GM19025 (cell line): ENCODE data around the gene SEMA4D.
"Not testable (repeated sequence)": the region's sequence is repeated elsewhere in the genome, so short reads cannot be mapped to it uniquely, and the experiment has no call there.

Experiments
- ATAC-seq: cut with Tn5 transposase; IDR thresholded peaks from one replicate; pipeline ENCODE4 v1.9.1; 2021; ENCODE audit warnings: mild to moderate bottlenecking, low read depth, moderate library complexity; ENCODE audit not compliant: unreplicated experiment

SEMA4D gene

DNA sequence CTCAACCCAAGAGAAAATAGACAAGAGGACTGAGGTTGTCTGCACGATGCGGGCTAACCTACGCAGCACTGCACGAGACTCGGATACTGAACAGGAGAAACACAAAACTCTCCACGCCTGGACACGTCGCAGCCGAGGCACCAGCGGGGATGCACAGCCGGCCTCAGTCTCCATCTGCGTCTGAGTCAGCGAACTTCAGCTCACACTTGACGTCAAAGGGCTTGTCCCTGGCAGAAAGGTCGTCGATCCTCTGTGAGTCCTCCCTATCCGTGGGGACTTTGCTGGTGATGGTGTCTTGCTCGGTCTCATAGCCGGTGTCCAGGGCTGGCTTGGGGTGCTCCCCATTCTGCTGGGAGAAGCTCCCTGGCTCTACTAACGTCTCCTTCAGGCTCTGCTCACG lies 119.4 kb downstream of the SEMA4D start:
- no peak for ATAC-seq

DNA sequence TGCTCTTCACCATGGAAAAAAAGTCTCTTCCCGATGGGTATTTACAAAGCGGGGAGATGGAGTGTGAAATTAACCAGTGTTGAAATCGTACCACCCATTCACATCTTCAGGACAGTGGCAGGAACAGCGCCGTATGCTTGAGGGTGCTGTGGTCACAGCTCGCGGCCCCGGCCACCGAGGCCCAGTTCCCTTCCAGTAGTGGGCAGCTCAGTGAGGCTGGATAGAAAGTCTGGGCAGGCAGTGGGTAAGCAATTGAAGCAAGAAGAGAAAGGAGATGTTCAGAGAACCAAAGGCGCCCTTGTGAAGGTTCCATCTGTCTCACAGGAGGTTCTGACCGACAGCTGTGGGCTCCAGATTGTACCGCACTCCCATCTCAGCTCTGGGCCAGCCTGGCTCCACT lies 120.5 kb downstream of the SEMA4D start:
- ATAC-seq: no peak

DNA sequence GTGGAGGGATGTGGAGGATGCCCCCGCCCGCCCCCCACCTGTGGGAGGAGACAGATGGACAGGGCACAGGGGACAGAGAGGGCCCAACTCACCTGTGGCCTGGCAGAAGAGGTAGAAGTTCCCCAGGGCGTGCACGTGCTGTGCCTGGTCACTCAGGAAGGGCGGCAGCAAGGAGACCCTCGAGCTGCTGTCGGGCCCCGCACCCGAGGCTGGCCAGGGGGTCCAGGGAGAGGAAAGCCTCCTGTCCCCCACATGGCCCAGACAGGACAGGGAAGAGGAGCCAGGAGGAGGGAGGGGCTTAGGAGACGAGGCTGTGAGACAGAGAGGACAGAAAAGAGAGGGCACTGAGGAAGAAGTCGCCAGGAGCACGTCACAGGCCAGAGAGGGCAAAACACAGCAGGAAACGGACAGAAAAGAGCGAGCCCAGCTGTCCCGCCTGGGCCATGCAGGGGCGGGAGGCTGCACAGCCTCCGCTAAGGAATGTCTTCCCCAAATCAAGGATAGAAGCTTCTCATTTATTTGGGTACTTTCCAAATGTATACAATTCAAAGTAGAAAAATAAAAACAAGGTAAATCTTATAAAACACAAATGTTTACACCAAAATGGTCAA lies 121.1 kb downstream of the SEMA4D start:
- ATAC-seq: no peak

DNA sequence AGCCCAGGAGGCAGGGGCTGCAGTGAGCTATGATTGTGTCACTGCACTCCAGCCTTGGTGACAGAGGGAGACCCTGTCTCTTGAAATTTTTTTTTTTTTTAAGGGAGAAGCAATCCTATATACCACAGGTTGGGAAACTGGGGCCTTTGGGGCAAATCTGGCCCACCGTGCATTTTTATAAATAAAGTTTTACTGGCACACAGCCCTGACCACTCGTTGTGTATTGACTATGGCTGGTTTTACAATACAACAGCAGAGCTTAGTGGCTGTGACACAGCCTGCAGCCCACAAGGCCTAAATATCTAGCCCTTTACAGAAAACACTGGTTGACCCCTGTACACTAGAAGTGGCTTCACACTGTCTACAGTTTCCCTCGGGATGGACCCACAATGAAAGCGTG lies 121.6 kb downstream of the SEMA4D start:
- ATAC-seq: no peak

DNA sequence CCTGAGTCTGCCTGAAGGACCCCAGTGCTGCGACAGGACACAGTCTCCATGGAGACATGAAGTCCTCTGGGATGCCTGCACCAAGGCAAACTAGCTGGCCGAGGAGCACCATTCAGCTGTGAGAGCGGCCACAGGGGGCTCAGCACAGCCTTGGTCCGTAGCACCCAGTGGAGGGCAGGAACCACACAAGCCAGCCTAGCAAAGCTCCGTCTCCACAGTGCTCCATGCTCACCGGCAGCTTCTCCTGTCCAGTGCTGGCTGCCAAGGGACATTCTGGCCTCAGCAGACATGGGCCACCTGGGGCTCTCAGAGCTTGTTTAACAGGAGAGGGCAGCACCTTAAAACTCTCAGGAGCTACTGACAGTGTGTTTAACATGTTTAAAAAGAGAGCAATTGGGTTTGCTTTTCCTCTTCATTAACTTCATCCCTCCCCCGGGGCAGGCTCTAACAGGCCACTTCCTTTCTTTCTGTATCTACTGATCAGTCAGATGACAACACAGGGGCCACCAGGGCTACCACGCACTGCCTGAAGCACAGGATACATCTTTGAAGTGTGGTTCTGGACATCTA lies 122.6 kb downstream of the SEMA4D start:
- ATAC-seq: peak; percentile 58

DNA sequence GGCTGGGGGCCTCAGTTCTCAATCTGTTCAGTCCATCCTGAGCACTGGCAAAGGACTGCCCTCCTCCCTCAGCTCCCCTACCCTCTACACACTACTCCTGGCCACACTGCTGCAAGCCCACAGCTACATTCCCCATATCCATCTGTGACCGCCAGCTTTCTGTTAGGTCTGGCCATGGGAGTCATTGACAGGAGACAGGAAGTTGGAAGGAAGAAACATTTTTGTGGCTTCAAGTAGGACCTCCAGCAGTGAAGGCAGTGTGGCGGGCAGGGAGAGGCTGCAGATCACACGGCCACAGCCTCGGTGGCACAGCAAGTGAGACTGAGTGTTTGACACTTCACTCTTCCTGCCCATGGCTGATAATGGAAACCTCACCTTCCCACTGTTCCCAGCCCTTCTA lies 123.7 kb downstream of the SEMA4D start:
- no peak for ATAC-seq

DNA sequence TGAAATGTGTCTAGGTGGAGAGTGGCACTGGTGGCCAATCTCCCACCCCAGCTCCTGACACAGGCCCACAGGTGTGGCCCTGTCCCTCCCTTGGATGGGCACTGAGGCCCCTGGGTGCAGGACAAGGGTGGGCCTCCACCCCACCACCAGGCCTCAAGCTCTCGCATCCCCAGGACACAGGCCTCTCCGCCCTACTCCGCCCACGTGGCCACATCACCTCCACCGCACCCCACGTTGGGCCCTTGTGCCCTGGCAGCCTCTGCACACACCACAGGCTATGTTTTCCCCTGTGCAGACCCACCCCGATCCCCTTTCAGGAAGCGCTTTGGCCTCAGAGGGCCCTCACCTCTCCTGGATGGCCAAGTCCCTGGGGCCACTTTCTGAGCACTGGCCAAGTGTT lies 124.9 kb downstream of the SEMA4D start:
- ATAC-seq: no peak

DNA sequence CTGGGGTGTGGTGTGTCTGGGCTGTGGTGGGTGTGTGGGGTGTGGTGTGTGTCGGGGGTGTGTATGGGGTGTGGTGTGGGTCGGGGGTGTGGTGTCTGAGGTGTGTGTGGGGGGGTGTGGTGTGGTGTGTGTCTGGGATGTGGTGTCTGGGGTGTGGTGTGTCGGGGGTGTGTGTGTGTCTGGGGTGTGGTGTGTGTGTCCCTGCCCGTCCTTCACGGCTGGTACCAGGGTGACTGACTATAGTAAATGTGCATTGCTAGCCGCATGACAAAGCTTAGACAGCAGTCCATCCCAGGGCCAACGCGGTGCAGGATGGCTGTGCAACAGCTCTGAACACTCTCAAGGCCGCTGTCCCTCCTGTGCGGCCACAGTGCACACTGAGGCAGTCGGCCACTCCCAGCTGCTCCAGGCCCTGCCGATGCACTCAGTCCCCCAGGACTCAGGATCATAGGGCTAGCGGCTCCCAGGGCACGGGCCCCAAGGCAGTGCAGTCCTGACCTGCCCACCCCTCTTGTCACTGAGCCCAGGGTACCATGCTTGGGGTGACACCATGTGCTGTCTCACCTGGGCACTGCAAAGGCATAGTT lies 125.6 kb downstream of the SEMA4D start:
- ATAC-seq: no peak

DNA sequence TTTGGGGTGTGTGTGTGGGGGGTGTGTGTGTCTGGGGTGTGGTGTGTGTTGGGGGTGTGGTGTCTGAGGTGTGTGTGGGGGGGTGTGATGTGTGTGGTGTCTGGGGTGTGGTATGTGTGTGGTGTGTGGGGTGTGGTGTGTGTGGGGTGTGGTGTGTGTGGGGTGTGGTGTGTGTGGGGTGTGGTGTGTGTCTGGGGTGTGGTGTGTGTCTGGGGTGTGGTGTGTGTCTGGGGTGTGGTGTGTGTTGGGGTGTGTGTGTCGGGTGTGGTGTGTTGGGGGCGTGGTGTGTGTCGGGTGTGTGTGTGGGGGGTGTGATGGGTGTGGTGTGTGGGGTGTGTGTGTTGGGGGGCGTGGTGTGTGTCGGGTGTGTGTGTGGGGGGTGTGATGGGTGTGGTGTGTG lies 126.1 kb downstream of the SEMA4D start:
- ATAC-seq: not testable (repeated sequence)

DNA sequence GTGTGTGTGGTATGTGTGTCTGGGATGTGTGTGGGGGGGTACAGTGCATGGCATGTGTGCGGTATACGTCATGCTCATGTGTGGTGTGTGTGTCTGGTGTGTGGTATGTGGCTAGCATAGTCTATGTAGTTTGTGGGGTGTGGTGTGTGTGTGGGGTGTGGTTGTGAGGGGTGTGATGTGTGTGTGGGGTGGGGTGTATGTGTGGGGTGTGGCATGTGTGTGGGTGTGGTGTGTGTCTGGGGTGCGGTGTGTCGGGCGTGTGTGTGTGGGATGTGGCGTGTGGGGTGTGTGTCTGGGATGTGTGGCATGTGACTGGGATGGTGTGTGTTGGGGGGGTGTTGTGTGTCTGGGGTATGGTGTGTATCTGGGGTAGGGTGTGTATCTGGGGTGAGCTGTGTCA lies 127.3 kb downstream of the SEMA4D start:
- ATAC-seq: no peak

DNA sequence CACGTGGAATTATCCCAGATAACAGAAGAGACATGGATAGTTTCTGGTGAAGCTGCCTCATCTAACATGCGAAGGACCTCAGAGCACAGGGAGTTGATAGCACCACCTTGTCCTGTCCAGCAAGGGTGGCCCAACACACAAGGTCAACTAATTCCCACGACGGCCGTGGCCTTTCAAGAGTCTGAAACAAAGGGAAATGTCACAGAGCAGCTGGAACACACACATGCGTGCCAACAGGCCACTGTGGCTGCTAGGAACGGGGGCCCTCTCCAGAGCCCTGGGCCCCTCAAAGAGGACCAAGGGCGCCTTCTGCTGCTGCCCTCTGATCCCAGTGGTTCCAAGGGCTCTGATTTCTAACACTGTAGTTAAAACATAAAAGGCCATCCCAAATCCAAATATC lies 128.9 kb downstream of the SEMA4D start:
- no peak for ATAC-seq

DNA sequence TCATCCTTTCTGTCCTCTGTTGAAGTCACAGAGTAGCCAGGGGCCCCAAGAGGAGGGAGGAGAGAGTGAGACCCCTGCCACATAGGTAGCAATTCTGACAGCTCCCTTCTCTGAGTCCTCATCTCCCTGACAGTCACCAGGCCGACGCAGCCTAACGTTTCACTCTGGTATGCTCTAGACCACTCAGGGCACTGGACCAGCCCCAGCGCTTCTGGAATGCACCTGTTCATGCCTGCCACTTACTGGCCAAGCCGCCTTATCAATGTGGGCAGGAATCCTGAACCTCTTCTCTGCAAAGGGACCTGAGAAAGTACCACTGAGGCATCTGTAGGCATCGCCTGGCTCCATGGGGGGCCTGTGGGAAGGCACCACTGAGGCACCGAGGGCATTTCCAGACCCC lies 129.4 kb downstream of the SEMA4D start:
- no peak for ATAC-seq

DNA sequence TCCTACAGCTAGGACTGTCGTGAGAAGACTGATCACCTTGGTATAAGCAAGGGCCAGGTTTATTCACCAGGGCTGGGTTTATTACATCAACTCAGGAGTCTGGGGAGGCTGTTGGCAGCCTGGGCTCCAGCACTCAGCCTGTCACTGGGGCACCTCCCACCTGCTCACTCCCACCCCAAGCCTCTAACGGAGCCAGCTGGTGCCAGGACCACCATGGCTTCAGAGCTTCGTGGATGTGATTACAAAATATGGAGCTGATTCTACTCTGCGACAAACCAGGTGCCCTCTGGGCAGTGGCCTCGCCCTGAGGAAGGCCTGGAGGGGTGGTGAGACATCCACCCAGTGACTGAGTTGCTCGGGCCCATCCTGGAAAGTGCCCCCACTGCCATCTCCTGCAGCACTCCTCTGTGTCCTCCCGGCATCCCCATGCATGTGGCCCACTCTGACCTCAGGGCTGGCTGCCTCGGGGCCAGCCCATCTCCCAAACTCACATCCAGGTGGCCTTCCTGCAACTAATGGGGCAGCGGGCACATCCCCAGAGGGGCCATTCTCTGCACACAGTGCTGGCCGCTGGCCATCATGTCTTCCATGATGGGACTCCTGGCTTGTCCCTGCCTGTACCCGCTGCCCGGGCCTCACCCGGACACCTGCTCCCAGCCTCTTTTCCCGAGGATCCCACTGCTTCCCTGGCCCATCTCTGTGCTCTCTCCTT lies 130.0 kb downstream of the SEMA4D start:
- no peak for ATAC-seq

DNA sequence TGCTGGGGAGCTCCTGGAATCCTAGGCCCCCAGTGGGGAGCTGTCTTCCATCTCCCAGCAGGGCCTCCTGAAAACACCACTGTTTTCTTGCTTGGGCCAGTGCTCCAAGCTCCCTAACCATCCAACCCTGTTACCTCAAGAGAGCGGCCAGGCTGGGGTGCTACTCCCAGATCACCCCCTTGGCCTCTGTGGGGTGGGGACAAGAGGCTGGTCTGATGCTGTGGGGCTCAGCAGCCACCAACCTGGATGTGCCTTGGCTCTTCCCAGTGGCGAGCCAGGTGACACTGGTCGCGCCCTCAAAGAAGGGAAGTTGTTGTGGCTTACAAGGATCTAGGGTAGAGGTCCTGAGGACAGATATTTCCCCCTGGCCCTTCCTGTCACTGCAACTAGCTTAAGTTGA lies 130.6 kb downstream of the SEMA4D start:
- ATAC-seq: no peak

DNA sequence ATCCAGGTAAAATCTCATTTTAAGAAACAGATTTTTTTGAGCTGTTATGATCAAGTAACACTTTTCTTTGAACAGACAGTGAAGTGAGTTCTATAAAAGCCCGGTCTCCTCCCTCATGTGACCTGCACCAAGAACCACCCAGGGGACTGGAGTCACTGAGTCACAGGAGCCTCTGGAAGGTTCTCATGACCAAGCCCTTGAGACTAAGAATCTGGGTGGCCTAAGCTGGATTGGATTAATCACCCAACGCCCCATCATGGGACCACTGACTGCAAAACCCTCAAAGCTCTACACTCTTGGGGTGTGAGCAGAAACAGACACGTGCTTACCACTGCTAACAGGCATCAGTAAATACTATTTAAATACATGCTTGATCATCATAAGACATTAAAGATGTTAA lies 131.2 kb downstream of the SEMA4D start:
- ATAC-seq: no peak

DNA sequence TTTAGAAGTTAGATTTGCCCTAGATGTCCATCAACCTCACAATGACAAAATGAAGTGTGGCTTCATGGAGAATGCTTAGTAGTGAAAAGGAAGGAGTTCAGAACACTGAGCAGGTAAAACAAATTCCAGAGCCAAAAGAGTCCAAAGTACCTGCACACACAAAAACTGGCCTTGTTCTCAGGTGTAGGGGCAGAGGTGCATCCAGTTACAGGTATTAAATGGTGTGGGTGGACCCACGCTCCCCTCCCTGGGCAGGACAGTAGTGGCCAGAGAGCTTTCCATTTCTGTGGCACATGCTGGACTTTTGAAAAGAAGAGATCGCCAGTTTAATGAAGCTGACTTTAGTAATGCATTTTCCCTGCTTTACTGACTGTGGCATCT lies 132.4 kb downstream of the SEMA4D start:
- ATAC-seq: no peak

DNA sequence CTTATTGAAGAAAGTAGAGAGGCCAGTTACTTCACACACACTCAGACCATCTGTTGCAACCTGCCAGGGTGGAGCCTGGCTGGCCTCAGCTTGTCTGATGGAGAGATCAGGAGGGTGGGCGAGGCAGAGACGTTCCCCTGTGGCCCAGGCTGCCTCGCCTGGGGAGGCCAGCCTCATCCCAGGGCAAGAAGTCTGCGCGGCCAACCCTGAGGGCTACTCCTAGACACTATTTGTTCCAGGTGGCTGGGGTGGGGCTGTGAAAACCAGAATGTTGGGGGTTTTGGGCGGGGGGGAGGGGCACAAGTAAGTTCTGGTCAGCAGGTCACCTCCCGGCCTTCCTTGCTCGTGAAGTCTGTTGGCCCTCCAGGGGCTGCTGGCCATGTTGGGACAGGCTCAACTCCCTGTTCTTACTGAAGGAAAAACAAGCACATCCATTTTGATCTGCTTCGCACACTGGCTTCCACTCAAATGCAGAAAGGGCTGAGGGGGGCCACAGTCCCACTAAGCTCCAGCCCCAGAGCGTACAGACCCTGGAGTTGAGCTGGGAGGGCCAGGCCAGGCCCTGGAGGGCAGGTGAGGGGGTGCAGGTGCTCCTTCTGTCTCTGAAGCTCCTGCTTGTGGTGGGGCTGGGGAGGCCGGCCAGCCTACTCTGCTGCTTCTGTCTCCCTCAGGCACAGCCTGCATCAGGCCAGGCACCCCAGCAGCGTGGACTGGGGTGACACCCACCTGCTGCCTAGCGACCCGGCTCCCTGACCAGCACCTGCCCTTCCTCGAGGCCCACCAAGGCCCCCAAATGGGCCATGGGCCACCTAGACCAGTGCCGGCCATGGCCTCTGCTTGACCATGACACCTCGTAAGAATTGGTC lies 133.0 kb downstream of the SEMA4D start:
- ATAC-seq: no peak

DNA sequence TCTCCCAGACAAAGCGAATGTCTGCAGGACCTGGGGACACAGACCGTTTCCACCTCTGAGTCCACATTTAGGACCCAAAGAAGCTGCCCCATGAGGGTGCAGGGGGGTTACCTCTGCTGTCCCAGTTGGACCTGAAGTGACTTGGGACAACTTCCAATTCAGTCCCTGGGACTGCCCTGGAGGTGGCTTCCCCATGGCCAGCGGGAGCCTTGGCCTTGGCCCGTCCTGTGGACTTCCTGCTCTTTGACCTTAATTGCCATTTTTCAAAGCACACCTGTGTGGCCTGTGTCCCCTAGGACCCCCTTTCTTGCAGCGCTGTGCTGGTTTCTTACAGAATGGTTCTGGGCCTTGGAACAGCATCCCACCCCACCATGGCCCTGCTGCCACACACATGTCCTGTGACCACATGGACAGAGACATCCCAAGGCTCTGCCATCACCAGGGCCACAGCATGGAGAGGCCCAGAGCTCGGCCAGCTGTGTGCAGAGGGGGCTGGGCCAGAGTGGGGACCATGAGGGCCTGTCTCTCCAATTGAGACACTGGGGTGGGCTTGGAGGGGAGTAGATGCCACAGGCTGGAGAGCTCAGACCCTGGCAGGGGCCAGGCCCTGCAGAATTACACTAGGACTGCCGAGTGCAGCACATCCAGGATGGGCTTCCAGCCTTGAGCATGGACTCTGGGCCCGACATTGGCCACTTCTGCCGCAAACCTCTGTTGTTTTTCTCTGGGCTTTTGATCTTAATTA lies 133.8 kb downstream of the SEMA4D start:
- ATAC-seq: no peak

DNA sequence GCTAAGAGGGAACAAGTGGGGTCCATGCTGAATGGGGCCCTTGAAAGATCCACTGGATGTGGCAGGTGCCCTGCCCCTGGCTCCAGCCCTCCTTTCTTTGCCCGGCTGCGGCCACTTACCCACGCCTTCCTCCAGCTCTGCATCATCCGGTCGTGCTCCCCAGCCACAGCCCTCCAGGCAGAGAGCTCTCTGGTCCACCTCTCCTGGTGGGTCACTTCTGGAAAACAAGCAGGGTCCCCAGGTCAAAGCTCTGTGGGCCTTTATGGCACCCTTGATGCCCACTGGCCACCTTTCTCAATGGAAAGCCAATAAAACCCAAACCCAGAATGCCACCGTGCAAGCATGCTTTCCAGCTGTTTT lies 134.6 kb downstream of the SEMA4D start:
- ATAC-seq: no peak

DNA sequence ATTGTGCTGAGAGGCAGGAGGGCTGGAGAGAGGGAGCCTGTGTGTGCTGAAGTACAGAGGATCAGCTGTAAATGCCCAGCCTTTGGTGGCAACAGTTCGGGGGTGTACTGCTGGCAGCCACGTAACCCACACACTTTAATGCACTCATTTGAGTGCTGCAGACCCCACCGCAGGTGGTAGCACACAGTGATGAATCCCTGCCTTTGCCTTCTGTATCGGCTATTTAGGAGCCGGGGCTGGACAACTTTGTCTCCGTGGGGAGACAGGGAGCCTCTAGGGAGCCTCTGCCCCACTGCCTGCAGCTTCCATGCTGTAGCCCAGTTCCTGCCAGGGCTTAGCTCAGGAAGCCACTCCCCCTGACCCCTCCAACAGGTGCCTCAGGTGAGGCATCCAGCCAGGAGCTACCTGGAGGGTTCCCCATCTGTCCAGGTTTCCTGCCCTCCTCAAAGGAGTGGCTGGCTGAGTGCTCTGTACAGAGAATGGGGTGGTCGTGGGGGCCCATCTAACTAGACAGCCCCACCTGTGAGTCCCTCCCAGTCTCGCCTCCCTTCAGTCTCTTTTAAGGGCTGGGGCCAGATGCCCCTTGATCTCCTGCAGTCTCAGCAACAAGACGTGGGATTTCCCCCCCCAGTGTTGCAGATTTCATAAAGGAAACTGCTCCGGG lies 135.1 kb downstream of the SEMA4D start:
- ATAC-seq: no peak
